Endometrium (tissue), 2 donors: Measurements from ENCODE around the gene SURF4.

Source experiments
- FAIRE-seq: peaks from 2 replicates; lab custom pipeline; 2012; peaks lifted over from hg19 to GRCh38; lab: Jason Lieb, UNC
- donor health status: control.
- donor health status: control.

The SURF4 gene

DNA sequence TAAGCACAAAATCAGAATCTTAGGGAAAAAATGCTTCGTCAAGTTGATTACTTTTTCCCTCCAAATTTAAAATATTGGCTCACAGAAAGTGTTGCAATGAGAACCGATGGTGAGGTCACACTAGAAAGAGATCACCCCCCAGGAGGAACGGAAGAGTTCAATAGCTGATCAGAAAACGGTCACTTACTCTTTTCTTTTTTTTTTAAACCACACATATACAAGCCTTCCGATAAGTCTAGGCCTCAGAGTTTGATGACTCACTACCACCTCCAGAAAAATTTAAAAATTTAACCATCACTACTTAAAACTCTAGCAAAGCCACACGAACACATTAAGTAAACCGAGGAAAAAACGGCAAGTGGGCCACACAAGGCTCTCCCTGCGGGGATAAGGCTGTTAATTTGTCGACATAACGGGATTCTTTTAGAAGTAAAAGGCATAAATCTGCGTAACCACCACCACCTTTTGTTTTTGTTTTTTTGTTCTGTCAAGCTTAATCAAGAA is 1.2 kb downstream of the SURF4 start:
- no peak for FAIRE-seq

DNA sequence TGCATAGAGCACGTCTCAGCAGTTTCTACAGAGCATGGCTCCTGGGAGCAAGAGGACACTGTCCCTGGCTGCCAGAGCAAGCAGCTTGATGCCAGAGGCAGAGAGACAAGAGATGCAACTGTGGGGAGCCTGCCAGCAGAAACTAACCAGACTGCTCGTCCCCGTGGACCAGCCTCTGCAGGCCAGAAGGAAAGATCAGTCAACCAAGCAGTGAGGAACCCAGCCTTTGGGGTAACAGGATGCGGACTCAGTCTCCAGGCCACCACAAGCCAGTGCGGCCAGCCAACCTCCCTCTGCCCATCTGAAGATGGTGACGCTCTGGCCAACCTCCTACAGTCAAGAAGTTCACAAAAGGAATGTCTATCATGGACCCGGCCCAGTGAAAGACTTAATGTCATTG is 3.7 kb downstream of the SURF4 start:
- no peak for FAIRE-seq

DNA sequence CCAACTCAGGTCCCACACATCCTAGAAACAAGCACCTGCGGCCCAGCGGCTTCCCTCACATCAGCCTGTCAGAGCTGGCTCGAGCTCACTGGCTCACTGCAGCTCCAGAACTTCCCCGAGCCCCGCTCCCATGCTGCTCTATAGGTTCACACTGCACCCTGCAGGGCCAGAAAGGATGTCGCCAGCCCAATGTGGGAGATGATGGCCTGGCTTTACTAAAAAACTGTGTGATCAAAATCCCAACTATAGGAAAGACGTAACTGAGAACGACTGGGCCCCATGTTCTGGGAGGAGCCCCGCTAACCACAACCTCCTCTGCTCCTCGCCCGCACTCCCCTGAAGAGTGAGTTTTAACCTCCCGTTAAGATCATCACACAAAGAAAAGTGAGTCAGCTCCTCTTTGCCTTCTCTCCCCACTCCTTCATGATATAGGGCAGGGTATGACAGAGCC is 4.6 kb downstream of the SURF4 start:
- no peak for FAIRE-seq

DNA sequence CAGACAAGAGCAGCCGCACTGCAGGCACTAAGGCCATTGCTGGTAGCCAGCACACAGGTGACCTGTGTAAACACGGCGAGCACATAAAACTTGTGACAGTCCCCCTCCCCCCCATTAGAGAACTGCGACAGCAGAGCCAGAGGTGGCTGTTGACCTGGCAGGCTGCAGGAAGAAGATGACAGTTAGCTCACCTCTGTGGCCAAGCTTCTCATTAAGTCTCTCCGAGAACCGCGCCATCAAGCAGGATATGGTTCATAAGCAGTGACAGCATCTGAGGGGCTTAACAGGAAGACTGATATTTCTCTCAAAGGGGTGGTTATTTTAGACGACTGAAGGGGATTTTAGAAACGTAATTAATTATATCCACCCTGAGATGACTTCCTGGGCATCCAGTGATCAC is 5.2 kb downstream of the SURF4 start:
- FAIRE-seq = no peak

DNA sequence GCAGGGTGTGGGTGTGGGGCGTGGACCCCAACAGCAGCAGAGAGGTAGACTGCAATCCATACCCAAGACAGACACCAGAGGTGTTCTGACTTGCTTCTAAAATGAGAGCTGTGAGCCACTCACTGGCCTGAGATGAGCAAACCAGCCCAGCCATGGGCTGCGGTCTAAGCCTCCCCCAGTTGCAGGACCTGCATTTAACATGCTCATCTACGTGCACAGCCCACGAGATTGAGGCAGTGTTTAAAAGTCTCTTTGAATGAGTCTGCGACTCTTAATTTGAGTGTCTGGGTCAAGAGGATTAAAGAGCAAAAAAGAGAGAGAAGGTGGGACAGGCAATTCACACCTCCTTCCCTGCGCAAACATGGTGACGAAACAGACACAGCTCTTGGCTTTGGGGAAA is 5.9 kb downstream of the SURF4 start:
- no peak for FAIRE-seq

DNA sequence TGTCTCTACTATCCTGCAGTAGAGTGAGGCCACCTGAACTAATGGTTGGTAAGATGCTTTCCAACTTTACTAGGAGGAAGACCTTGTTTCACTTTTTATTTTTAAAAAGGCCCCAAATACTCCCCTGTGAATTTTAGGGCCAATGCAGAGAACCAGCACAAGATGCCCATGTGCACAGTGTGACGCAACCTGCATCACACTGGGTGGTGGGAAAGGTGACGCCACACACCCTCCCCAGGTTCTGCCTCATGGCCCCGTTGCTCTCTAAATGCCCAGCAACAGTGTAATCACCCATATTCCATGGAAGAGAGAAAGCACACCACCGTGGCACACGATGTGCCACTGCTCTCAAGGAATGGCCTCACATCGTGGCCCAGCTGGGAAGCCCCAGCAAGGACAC is 6.4 kb downstream of the SURF4 start:
- FAIRE-seq = no peak

DNA sequence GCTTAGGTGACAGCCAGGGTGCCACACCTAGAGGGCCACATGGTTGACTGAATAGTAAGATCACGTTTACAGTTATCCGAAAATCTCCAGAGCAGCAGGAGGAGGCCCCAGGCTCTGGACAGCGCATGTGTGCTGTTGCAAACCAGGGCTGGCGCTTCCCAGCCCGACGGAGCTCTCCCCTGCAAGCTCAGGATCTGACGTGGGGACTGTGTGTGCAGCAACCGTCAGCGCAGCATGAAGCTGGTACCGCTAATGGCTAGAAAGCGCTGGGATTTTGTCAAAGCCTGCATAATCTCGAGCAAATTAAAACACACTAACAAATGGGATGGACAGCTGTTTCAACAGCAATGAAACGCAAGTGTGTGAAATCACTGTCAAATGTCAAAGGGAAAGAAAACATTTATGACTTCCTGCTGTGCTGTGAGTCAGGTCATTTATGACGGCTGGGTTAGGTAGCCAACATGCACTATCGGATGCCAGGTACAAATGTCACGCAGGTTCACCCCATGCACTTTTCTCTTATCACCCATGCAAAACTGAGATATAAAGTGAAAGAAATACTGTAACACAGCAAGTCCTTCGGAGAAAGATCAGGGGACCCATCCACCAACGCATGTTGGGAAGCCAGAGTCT is 7.5 kb downstream of the SURF4 start:
- FAIRE-seq = no peak

DNA sequence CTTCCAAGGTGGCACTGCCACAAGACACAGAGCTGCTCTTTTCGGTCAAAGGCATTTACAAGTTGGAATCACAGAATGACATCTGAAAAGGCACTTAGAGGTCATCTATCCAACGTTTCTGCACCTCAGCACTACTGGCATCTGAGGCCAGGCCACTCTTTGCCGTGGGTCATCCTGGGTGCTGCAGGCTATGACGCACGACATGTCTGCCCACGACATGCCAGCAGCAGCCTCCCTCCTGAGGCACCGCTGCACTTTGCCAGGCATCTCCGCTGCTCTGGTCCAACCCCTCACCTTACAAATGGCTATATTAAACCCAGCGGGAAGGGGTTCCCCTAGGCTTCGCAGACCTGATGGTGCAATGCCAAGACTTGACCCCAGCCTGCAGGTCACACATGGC is 8.1 kb downstream of the SURF4 start:
- FAIRE-seq = no peak

DNA sequence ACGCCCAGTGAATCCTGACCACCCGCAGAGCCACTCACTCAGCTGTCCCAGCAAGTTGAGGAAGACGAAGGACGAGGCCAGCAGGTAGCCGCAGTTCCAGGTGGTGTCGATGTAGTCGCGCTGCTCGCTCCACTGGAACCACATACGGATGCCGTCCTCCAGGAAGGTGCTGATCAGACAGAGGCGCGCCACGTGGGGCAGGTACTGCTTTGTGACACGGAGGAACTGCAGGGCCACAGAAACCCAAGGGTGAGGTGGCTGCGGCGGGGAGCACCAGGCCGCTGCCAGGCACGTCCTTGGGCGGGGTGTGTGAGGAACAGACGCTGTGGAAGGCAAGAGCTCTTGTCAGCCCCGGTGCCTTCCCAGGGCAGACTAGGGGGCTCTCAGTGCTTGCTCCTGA is 8.6 kb downstream of the SURF4 start:
- FAIRE-seq = no peak

DNA sequence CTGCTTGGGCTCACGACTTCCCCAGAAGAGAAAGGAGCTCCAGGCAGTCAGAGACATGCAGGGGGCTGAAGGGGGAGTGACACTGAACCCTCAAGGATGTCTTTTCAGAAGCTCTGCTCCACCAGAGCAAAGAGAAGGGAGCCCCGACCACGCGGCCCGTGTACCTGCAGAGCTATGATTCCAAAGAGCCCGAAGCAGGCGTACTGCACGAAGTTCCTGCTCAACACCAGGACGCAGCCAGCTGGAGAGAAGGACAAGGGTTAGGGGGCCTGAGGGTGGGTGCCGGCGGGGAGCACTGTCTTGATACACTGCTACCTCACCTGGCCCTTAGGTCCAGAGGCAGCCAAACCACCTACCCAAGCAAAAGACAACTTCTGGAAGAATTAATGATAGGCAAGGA is 9.4 kb downstream of the SURF4 start:
- no peak for FAIRE-seq

DNA sequence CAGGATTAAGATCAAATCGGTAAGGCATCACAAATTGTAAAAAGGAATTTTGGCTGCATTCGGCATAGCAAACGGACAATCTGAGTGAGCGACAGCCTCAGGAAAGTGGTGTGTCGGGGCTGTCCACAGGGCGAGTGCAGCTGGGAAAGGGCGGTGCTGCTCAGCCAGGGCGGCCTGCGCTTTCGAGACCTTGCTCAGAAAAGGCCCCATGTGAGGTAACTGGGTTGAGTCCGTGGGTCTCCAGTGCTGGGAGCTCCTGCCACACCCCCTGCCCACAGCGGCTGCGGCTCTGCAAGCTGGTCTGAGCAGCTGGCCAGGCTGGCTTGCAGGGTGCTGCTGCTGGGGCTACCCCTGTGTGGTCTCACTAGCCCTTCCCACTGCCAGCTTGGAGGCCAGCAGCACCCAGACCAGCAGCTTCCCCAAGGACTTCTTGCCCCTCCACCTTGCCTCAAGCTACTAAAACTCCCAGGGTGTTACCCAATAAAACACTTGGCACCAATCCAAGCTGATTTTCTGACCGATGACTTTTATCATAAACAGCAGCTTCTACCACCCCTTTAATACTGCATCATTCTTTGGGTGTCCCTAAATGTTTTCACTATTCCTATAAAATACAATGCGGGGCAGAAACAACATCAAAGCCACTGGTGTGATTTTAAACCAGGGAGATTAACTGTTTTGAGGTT is 13.4 kb downstream of the SURF4 start:
- FAIRE-seq = no peak

DNA sequence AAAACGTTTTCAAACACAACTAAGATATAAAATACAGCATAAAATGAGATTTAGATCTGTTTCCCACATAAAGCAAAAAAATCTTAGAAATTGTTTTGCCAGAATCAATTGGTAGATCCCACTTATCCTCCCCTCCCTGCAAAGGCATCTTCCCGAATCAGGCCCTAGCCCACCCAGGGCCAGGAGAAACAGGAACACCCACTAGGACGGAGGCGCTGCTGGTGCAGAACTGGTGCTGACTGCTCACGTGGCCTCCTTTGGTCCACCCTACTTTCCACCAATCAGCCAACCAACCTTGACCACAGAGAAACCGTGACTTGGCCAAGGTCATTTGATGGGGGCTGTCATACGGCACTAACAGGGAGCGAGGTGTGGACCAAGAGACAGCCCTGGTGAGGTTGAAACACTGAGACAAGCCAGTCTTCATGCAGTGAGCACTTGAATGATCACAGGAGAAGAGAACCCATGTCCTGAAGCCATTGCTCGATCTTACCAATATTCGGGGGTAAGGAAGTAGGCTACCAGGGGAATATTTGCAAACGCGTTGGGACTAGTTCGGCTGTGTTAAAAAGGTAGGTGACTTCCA is 14.3 kb downstream of the SURF4 start:
- FAIRE-seq = no peak

DNA sequence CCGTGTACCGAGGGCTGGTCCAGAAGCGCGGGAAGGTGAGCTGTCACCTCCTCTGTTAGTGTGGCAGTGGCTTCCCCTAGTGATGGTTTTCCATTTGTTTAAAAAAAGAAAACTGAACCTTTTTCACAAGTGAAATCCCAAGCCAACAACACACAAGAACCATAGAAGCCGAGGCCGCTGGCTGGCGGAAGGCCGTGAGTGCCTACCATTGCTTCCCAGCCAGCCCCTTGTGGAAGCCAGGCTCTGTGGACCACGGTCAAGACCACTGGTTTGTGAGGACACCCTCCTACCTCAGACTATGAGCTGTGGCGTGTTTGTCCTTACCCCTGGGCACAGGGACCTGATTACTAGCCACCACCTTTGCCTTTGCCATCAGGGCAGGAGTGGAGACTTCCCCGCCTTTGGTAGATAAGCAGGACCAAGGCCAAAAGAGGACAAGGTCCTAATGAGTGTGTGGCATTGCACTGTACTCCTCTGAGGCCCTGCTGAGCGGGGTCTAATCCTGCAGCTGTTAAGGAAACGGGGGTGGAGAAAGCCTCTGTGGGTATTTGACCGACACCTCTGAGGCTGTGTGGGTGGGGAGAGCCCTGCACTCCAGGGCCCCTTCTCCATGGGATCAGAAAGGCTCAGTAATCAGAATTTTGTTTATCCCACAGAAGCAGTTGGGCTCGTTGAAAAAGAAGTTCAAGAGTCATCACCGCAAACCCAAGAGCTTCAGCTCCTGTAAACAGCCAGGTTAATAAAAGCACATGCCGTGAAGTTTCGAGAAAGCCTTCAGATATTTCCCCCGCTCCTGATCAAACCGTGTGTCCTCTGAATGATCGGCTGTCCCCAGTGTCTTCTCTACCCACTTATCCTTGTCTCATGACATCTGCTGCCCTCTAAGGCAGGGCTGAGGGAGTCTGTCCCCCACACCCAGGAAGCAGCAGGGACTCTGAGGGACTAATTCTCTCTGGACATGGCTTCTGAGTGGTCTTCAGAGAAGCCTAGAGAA is 15.2 kb downstream of the SURF4 start:
- FAIRE-seq = no peak

DNA sequence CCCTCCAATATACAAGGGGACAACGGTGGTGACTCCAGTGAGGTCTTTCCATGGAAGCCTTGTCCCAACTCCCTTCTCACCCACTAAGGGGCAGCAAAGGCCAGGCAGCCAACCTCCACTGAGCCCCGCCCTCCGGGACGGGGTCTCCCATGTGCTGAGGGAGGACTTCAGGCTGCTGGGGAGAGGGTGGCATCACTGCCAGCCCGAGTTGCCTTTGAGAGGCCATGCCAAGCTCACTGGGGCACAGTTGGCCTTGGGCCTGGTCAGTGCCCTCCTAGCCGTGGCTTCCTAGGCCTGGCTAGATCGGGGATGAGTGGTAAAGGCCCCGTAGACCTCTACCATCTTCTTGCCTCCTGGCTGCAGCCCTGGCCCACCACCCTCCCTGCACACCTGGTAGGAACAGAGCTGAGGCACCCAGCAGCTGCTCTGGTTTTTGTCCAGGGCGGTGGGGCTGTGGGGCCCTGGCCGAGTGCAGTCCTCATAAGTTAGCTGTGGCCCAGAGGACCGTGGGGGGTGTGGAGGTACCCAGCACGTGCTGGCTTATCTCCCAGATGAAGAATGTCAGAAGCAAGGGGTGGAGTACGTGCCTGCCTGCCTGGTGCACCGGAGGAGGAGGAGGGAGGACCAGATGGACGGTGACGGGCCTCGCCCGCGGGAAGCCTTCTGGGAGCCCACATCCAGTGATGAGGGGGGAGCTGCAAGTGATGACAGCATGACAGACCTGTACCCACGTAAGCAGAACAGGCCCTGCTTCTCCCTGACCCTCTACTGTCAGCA is 16.3 kb downstream of the SURF4 start:
- no peak for FAIRE-seq

DNA sequence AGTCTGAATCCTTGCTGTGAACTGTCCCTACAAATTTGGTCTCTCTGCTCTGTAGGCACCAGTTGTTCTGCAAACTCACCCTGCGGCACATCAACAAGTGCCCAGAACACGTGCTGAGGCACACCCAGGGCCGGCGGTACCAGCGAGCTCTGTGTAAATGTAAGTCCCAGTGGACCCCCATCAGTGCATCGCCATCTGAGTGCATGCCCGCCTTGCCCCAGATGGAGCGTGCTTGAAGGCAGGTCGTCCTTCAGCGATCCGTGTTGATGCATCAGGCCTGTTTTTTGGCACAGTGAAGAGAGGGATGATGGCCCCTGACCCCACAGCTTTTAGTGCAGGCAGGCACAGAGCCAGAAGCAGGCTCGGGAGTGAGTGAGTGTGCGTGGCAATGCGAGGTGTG is 18.2 kb downstream of the SURF4 start:
- no peak for FAIRE-seq

DNA sequence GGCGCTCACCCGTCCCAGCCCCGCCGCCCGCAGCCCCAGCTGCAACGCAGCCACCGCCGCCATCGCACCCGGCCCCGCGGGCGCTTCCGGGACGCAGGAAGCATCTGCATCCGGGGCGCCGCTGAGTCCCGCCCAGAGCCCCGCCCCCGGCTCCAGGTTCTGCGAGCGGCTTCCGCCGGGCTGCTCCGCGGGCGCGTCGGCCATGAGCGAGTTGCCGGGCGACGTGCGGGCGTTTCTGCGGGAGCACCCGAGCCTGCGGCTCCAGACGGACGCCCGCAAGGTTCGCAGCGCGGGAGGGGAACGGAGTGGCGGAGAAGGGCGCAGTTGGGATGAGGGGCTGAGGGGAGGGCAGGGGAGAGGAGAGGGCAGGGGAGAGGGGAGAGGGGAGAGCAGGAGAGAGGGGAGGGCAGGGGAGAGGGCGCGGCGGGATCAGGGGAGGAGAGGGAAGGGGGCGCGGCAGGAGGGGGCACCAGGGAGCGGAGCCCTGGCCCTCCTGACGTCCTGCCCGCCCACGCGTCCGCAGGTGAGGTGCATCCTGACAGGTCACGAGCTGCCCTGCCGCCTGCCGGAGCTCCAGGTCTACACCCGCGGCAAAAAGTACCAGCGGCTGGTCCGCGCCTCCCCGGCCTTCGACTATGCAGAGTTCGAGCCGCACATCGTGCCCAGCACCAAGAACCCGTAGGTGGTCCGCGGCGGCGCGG is 19.3 kb downstream of the SURF4 start, which contains the start of the genes SURF1 and SURF2:
TSS of gene SURF1 (minus strand) at position 97 of the 701 bp plus-strand sequence. CDS start at position 63, 34 bp downstream.
TSS of gene SURF2 (plus strand) at position 160 of the 701 bp plus-strand sequence. CDS start at position 203, 43 bp downstream.
- FAIRE-seq = no peak

DNA sequence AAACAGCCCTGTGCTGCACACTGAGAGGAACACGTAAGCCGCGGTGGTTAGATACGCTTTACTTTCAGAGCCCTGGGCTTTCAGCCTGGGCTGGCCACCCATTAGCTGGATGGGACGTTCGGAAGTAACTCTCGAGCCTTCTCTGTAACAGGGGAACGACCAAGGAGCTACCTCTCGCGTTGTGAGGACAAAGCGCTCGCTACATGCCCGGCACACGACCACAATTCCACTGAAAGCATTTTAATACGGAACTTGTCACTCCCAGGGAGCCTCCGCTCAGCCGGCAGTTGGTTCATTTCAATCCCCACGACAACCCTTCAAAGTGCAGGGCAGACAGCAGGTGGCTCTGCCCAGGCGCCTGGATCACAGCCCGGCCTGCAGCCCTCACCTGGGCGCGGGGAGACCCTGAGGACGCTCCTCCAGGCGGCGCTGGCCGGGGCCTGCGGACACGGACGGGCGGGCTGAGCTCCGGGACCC is 19.9 kb downstream of the SURF4 start:
- no peak for FAIRE-seq

DNA sequence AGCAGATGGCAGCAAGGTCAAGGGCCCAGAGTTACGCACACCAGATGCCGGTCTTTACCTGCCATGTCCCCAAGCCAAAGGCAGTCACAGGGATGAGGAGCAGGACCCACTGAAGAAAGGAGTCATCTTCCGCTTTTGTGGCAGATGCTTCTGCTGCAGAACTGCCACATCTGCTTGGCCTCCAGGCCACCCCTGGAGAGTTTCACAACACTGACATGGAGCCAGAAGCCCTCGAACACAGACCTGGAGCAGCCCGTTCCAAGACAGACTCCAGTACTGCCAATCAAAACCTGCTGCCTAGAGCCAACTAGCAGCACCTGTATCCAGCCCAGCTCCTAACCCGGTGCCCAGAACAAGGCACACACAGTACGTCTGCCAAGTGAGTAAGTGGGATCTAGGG is 21.1 kb downstream of the SURF4 start:
- no peak for FAIRE-seq

DNA sequence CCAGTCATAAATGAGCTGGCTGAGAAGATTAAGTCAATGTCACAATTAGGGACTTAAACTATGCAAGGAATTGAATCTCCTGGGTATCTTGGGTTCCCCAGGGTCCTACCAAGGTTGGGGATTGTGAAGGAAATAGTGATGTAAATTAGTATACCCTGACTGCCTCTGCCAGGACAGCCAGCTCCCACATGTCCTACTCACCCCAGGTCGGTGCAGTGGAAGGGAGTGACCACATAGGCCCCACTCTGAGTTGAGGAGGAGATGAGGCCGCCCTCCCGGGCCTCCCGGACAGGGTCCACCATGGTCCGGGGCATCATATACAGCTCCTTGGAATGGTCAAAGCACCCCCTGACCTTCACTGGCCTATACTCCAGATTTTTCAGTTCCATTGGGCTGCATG is 22.3 kb downstream of the SURF4 start:
- FAIRE-seq = no peak

DNA sequence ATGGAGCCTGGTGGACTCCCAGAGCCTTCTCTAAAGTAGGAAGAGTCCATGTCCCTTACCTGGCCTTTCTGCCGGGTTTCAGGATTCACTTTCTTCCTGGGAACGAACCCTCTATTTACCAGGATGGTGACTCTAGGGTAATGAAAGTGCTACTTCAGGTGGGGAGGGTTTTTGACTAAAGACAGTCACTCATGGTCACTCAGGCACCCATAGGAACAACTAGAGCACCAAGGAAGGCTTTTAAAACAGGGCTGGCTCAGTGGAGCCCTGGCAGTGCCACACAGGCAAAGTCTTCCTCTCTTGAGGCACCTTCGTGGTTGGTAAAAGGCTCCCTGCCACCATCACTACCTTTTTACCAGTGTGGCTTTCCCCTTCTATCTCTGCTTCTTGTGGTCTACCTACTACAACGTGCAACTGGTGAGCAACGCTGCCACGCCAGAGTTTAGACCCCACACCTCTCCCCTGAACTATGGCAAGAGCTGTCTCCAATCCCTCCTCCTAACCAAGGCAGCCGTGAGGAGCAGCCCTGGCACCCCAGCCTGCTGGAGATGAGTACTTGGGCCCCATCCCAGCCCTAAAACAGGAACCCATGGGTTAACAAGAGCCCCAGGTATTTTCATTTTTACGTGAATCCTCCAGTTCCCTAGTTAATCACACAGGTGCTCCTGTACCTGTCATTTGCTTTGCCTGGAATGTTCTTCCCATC is 23.1 kb downstream of the SURF4 start:
- FAIRE-seq = no peak
